Keratinocyte (primary cell): ENCODE data around the gene CAMKMT. TPM values are rescaled to one million over a fixed set of nuclear protein-coding genes. Genes with fewer than 3 reads are reported as not detected.

Source experiments
- DNase-seq: peaks from one replicate; pipeline ENCODE4 v3.0.0-alpha.2; 2011; ENCODE audit warnings: low read depth, missing footprints, low spot score
- FAIRE-seq: peaks from 2 replicates; lab custom pipeline; 2011; peaks lifted over from hg19 to GRCh38; lab: Jason Lieb, UNC
- H2AFZ ChIP-seq: 2 replicates; pipeline ENCODE4 v1.6.0; 2012; ENCODE audit warnings: low read length, control low read depth, inconsistent platforms; ENCODE audit not compliant: control insufficient read depth
- H3K27ac ChIP-seq: 2 replicates; pipeline ENCODE4 v1.5.1; 2011; ENCODE audit warnings: low read length; ENCODE audit not compliant: control insufficient read depth, insufficient read depth
- H3K27me3 ChIP-seq: 3 replicates; pipeline ENCODE4 v1.6.0; 2011; ENCODE audit warnings: low read length; ENCODE audit not compliant: control insufficient read depth, insufficient read depth; ENCODE audit errors: extremely low read depth
- H3K36me3 ChIP-seq, 2 experiments: 2 replicates in 1 of 2; 3 replicates in 1 of 2; pipeline ENCODE4 v1.5.1; 2011; ENCODE audit warnings: low read length in 2 of 2, mild to moderate bottlenecking in 1 of 2; ENCODE audit not compliant: control insufficient read depth in 2 of 2, insufficient read depth in 2 of 2; ENCODE audit errors: extremely low read depth in 1 of 2
- H3K4me1 ChIP-seq: 3 replicates; pipeline ENCODE4 v1.5.1; 2011; ENCODE audit warnings: low read length; ENCODE audit not compliant: control insufficient read depth, insufficient read depth; ENCODE audit errors: extremely low read depth
- H3K4me2 ChIP-seq: 3 replicates; pipeline ENCODE4 v1.6.0; 2011; ENCODE audit warnings: low read depth, low read length; ENCODE audit not compliant: control insufficient read depth, insufficient read depth; ENCODE audit errors: extremely low read depth
- H3K4me3 ChIP-seq, 3 experiments: fragments of 200-600 bp in 1 of 3; sonication (generic) in 1 of 3; 2 replicates in 2 of 3; 3 replicates in 1 of 3; pipeline ENCODE4 v1.5.1; 2011 to 2016; ENCODE audit warnings: low read length in 3 of 3, mild to moderate bottlenecking in 3 of 3, control low read depth in 2 of 3, inconsistent platforms in 1 of 3, low read depth in 1 of 3, mixed read lengths in 1 of 3, mixed run types in 1 of 3, moderate library complexity in 1 of 3; ENCODE audit not compliant: control insufficient read depth in 2 of 3, insufficient read depth in 2 of 3; ENCODE audit errors: extremely low read depth in 1 of 3
- H3K79me2 ChIP-seq: 2 replicates; pipeline ENCODE4 v1.6.0; 2012; ENCODE audit warnings: low read length; ENCODE audit not compliant: control insufficient read depth, insufficient read depth
- H3K9ac ChIP-seq: 3 replicates; pipeline ENCODE4 v1.6.0; 2011; ENCODE audit warnings: low read length; ENCODE audit not compliant: control insufficient read depth, insufficient read depth; ENCODE audit errors: extremely low read depth
- H3K9me1 ChIP-seq: 3 replicates; pipeline ENCODE4 v1.6.0; 2011; ENCODE audit warnings: low read length; ENCODE audit not compliant: control insufficient read depth, insufficient read depth; ENCODE audit errors: extremely low read depth
- H3K9me3 ChIP-seq: 2 replicates; pipeline ENCODE4 v1.5.1; 2012; ENCODE audit warnings: low read depth, low read length; ENCODE audit not compliant: control insufficient read depth
- H4K20me1 ChIP-seq: 3 replicates; pipeline ENCODE4 v1.6.0; 2011; ENCODE audit warnings: low read length; ENCODE audit not compliant: control insufficient read depth, insufficient read depth; ENCODE audit errors: extremely low read depth
- EZH2 ChIP-seq: IDR thresholded peaks from one replicate; pipeline ENCODE4 v1.6.1; 2012; ENCODE audit warnings: inconsistent platforms, mild to moderate bottlenecking, low read length, moderate library complexity
- dilution Hi-C: fragments of 300-500 bp; cut with MboI; formaldehyde crosslinking; loops from one replicate; pipeline ENCODE4 v1.7.0; 2020; ENCODE audit warnings: low sequenced_read_pairs; ENCODE audit not compliant: extremely low pct_ligation_motif_present
- polyA plus RNA-seq, 5 experiments: library from polyadenylated mRNA; depleted of rRNA in 3 of 5; stranded (reverse) in 3 of 5; stranded (forward) in 1 of 5; unstranded in 1 of 5; fragments of >200 nt; gene quantifications; 1 replicate in 1 of 5; 2 replicates in 3 of 5; 3 replicates in 1 of 5; pipeline versions ENCODE4 v1.2.1 to v1.2.3, GENCODE V29; 2011 to 2012; ENCODE audit warnings: missing spikeins in 2 of 5, low read depth in 1 of 5, low replicate concordance in 1 of 5
- TF ChIP-seq, protein P1 (sequence below), 3 experiments: IDR thresholded peaks in 1 of 3; conservative IDR thresholded peaks in 1 of 3; optimal IDR thresholded peaks in 1 of 3; 2 replicates in 2 of 3; 3 replicates in 1 of 3; pipeline versions ENCODE3 to v1.5.1; 2011; ENCODE audit warnings: low read length in 3 of 3, mild to moderate bottlenecking in 3 of 3, moderate library complexity in 2 of 3, control low read depth in 1 of 3, inconsistent platforms in 1 of 3; ENCODE audit not compliant: insufficient read depth in 2 of 3; ENCODE audit errors: extremely low read depth in 1 of 3

CAMKMT gene
- polyA plus RNA-seq, 1 donor (not counting 4 experiments of a cell fraction or from before 2014, with no cell fraction given) = 9.9 TPM

DNA sequence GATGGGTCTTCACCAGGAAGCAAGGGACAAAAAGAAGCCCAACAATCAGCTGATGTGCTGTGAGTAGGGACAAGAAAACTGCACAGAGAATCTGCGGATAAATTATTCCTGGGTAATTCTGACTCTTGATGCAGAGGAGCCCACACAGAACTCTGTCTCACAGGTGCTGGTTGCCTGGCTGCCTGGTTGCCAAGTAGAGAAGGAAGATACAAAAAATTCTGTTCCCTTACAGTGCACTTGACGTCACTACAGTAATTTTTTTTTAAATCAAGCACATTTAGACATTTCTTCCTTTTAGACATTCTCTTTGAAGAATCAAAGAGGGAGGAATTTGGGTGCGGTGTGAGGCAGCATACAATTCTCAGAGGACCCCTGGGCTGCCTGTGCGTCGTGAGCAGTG lies 427.7 kb downstream of the CAMKMT start:
- Histone ChIP-seq H3K36me3 (no peaks in the 10 kb centered on the region), H3K4me3 (no peak overlapping the region), H2AFZ (no peak overlapping the region), H3K9ac (no peak overlapping the region), H4K20me1 (no peaks in the 10 kb centered on the region), H3K27ac (no peak overlapping the region), H3K79me2 (no peaks in the 10 kb centered on the region), H3K27me3 (peaks cover 9% of the 10 kb centered on the region), H3K4me1 (no peaks in the 10 kb centered on the region), H3K9me3 (no peaks in the 10 kb centered on the region), H3K4me2 (no peak overlapping the region), H3K9me1 (no peaks in the 10 kb centered on the region)
- no peak for TF ChIP-seq EZH2
- TF ChIP-seq, protein P1, sequence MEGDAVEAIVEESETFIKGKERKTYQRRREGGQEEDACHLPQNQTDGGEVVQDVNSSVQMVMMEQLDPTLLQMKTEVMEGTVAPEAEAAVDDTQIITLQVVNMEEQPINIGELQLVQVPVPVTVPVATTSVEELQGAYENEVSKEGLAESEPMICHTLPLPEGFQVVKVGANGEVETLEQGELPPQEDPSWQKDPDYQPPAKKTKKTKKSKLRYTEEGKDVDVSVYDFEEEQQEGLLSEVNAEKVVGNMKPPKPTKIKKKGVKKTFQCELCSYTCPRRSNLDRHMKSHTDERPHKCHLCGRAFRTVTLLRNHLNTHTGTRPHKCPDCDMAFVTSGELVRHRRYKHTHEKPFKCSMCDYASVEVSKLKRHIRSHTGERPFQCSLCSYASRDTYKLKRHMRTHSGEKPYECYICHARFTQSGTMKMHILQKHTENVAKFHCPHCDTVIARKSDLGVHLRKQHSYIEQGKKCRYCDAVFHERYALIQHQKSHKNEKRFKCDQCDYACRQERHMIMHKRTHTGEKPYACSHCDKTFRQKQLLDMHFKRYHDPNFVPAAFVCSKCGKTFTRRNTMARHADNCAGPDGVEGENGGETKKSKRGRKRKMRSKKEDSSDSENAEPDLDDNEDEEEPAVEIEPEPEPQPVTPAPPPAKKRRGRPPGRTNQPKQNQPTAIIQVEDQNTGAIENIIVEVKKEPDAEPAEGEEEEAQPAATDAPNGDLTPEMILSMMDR (optimal IDR thresholded peaks at IDR 0.05 in 1 of 3, IDR thresholded peaks at IDR 0.05 in 1 of 3, conservative IDR thresholded peaks at IDR 0.05 in 1 of 3; ENCODE audit: extremely low read depth in 1 of 3, insufficient read depth in 2 of 3, low read length in 3 of 3) = no peak
- FAIRE-seq (no peak), DNase-seq (no peak)
- dilution Hi-C loops = no loop called here

DNA sequence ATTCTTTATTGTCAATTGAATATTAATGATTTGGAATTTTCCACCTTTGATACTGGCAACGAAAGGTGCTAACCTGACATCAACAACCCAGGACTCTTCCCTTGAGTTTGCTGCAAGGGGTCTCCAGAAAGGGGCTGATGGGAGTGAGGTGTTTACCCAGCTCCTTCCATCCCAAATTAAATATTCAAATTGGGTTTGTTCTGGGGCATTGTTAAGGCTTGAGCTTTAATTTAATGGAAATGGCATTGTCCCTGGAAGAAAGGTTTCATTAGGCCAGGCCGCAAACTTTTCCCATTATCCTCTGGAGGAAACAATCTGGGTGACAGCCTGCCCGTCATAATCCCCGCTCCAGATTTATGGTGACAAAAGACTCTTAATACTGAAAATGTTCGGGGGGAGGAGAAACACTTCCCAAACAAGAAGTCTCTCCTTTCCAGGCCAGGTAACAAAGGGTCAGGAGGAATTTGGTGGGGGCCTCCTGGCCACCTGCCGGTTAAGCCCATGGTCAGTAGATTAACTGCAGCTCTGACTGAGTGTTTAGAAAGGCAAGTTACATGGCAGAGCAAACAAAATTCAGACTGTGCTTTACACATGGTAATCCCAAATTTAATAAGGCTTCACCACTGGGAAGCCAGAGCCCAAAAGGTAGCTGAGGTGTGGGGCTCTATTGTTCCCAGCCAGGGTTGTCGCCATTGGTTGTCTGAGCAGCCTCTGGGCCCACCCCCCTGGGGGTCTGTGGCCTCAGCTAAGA lies 428.4 kb downstream of the CAMKMT start:
- Histone ChIP-seq H3K79me2 (no peaks in the 10 kb centered on the region), H3K27me3 (peaks cover 9% of the 10 kb centered on the region), H3K9ac (no peak overlapping the region), H3K4me1 (no peaks in the 10 kb centered on the region), H3K4me2 (no peak overlapping the region), H3K9me3 (no peaks in the 10 kb centered on the region), H4K20me1 (no peaks in the 10 kb centered on the region), H3K4me3 (no peak overlapping the region), H3K27ac (no peak overlapping the region), H3K9me1 (no peaks in the 10 kb centered on the region), H3K36me3 (no peaks in the 10 kb centered on the region), H2AFZ (no peak overlapping the region)
- FAIRE-seq (no peak), DNase-seq (no peak)
- dilution Hi-C loops = no loop called here
- TF ChIP-seq, protein P1 (optimal IDR thresholded peaks at IDR 0.05 in 1 of 3, IDR thresholded peaks at IDR 0.05 in 1 of 3, conservative IDR thresholded peaks at IDR 0.05 in 1 of 3; ENCODE audit: extremely low read depth in 1 of 3, insufficient read depth in 2 of 3, low read length in 3 of 3) = no peak
- no peak for TF ChIP-seq EZH2
